HCT116 (cell line): ENCODE measurements around the gene NAXE. TPM values are rescaled to one million over a fixed set of nuclear protein-coding genes. Genes with fewer than 3 reads are reported as not detected.
A peak's percentile ranks its signal among the peaks of the same experiment; 100 is the strongest.

ENCODE experiments used
- ATAC-seq: fragments of 200-7000 bp; cut with Tn5 transposase; 2 replicates; pipeline ENCODE4 v1.9.1; 2020; ENCODE audit warnings: mild to moderate bottlenecking, moderate library complexity
- BruUV-seq: library from RNA; stranded (reverse); fragments of 400-500 nt; replicated peaks from 2 replicates; lab custom pipeline; 2021; lab: Mats Ljungman, UMichigan
- CTCF ChIA-PET: fragments of 300-600 bp; sonication (Branson Sonifier 250); formaldehyde crosslinking; loops from one replicate; lab custom pipeline; 2021; ENCODE audit warnings: antibody characterized with exemption; lab: Charles Lee
- POLR2A ChIA-PET: fragments of 300-600, 350-600 bp; sonication (Branson Sonifier 250); formaldehyde crosslinking; loops from one replicate; lab custom pipeline; 2021; ENCODE audit warnings: antibody characterized with exemption; lab: Charles Lee
- RAD21 ChIA-PET, 2 experiments: fragments of 300-600 bp; sonication (Branson Sonifier 250); formaldehyde crosslinking; loops; one replicate each; lab custom pipeline; 2023; ENCODE audit warnings: low total read pairs in 2 of 2; ENCODE audit not compliant: uncharacterized antibody in 2 of 2, unreplicated experiment in 2 of 2, low non-redundant PET in 1 of 2; lab: Charles Lee
- DNase-seq: peaks from one replicate; pipeline ENCODE4 v3.0.0-alpha.2; 2010; ENCODE audit warnings: low read depth, low spot score
- H2AFZ ChIP-seq: fragments of 200-600 bp; shearing (Covaris generic), sonication (generic); 2 replicates; pipeline ENCODE4 v1.6.1; 2017; ENCODE audit warnings: low read depth, mixed run types, mixed read lengths, antibody characterized with exemption, low read length; ENCODE audit not compliant: poor library complexity, severe bottlenecking
- H3K27ac ChIP-seq: 2 replicates; pipeline ENCODE4 v1.5.1; 2012; ENCODE audit warnings: low read depth, low read length
- H3K27me3 ChIP-seq: fragments of 200-600 bp; sonication (generic); 2 replicates; pipeline ENCODE4 v1.6.1; 2016; ENCODE audit warnings: mixed run types, low read length, mixed read lengths; ENCODE audit not compliant: insufficient read depth
- H3K36me3 ChIP-seq, 2 experiments: fragments of 200-500 bp in 1 of 2; fragments of 200-600 bp in 1 of 2; sonication (Bioruptor generic) in 1 of 2; sonication (generic) in 1 of 2; 2 replicates each; pipeline versions ENCODE4 v1.5.1 to v1.6.1; 2014 to 2016; ENCODE audit warnings: low read length in 2 of 2, inconsistent platforms in 1 of 2, mixed read lengths in 1 of 2, mixed run types in 1 of 2; ENCODE audit not compliant: insufficient read depth in 2 of 2, control insufficient read depth in 1 of 2
- H3K4me1 ChIP-seq, 2 experiments: fragments of 200-600 bp in 1 of 2; sonication (generic) in 1 of 2; 2 replicates each; pipeline versions ENCODE4 v1.5.1 to v1.6.1; 2012 to 2017; ENCODE audit warnings: low read length in 2 of 2, inconsistent platforms in 1 of 2, mild to moderate bottlenecking in 1 of 2, mixed read lengths in 1 of 2, mixed run types in 1 of 2, moderate library complexity in 1 of 2; ENCODE audit not compliant: insufficient read depth in 2 of 2, control insufficient read depth in 1 of 2
- H3K4me2 ChIP-seq: fragments of 200-600 bp; sonication (generic); 2 replicates; pipeline ENCODE4 v1.6.1; 2017; ENCODE audit warnings: mixed run types, low read length, mixed read lengths
- H3K4me3 ChIP-seq, 2 experiments: fragments of 200-600 bp in 1 of 2; sonication (generic) in 1 of 2; replicated peaks in 1 of 2; 2 replicates each; pipeline ENCODE4 v1.5.1; 2011 to 2016; ENCODE audit warnings: low read length in 2 of 2, control low read depth in 1 of 2, low read depth in 1 of 2, mild to moderate bottlenecking in 1 of 2, mixed read lengths in 1 of 2, mixed run types in 1 of 2
- H3K79me2 ChIP-seq: fragments of 200-600 bp; sonication (generic); 2 replicates; pipeline ENCODE4 v1.6.1; 2017; ENCODE audit warnings: mild to moderate bottlenecking, mixed run types, low read length, moderate library complexity, mixed read lengths; ENCODE audit not compliant: insufficient read depth
- H3K9ac ChIP-seq: fragments of 200-600 bp; sonication (generic); 2 replicates; pipeline ENCODE4 v1.6.1; 2016; ENCODE audit warnings: low read length, mixed read lengths
- H3K9me2 ChIP-seq: fragments of 200-600 bp; sonication (generic), shearing (Covaris generic); 2 replicates; pipeline ENCODE4 v1.6.1; 2017; ENCODE audit warnings: mixed run types, mild to moderate bottlenecking, moderate library complexity; ENCODE audit not compliant: insufficient read depth
- H3K9me3 ChIP-seq, 2 experiments: fragments of 200-500 bp in 1 of 2; fragments of 200-600 bp in 1 of 2; sonication (Bioruptor generic) in 1 of 2; sonication (generic) in 1 of 2; 2 replicates each; pipeline ENCODE4 v1.6.1; 2014 to 2017; ENCODE audit warnings: low read length in 2 of 2, mixed read lengths in 2 of 2, inconsistent platforms in 1 of 2, low read depth in 1 of 2, mild to moderate bottlenecking in 1 of 2, mixed run types in 1 of 2, moderate library complexity in 1 of 2; ENCODE audit not compliant: control insufficient read depth in 1 of 2, insufficient read depth in 1 of 2
- H4K20me1 ChIP-seq: fragments of 200-600 bp; sonication (generic), shearing (Covaris generic); 2 replicates; pipeline ENCODE4 v1.6.1; 2017; ENCODE audit warnings: mixed run types, mild to moderate bottlenecking, moderate library complexity; ENCODE audit not compliant: insufficient read depth
- ATF3 ChIP-seq: IDR thresholded peaks from 2 replicates; pipeline ENCODE4 v1.6.1; 2012
- CTCF ChIP-seq, 3 experiments: fragments of 200-600 bp in 1 of 3; sonication (generic) in 1 of 3; IDR thresholded peaks in 2 of 3; conservative IDR thresholded peaks in 1 of 3; 2 replicates each; pipeline ENCODE4 v1.5.1; 2012 to 2017; ENCODE audit warnings: low read depth in 2 of 3, low read length in 2 of 3, antibody characterized with exemption in 1 of 3, borderline replicate concordance in 1 of 3, control low read depth in 1 of 3, mild to moderate bottlenecking in 1 of 3, mixed read lengths in 1 of 3, mixed run types in 1 of 3, moderate library complexity in 1 of 3; ENCODE audit not compliant: insufficient read depth in 1 of 3
- ELF1 ChIP-seq: IDR thresholded peaks from 2 replicates; pipeline ENCODE4 v1.6.1; 2012; ENCODE audit warnings: low read depth, borderline replicate concordance
- EZH2phosphoT487 ChIP-seq: fragments of 200-600 bp; IDR thresholded peaks from 2 replicates; pipeline ENCODE4 v1.6.1; 2018; ENCODE audit warnings: antibody characterized with exemption, borderline replicate concordance
- SIN3A ChIP-seq: IDR thresholded peaks from 2 replicates; pipeline ENCODE4 v1.6.1; 2012; ENCODE audit warnings: low read depth
- YY1 ChIP-seq: IDR thresholded peaks from 2 replicates; pipeline ENCODE4 v1.6.1; 2011; ENCODE audit warnings: low read length, low read depth, moderate library complexity, mild to moderate bottlenecking; ENCODE audit not compliant: insufficient replicate concordance; ENCODE audit errors: extremely low read depth
- ZNF274 ChIP-seq: fragments of 200-500 bp; sonication (Bioruptor generic); IDR thresholded peaks from 2 replicates; pipeline ENCODE4 v1.6.1; 2014; ENCODE audit warnings: mild to moderate bottlenecking, low read depth, low read length, inconsistent platforms
- intact Hi-C: fragments of 100-400 bp; cut with micrococcal nuclease; formaldehyde crosslinking; loops from 2 replicates; pipeline ENCODE4 v1.10.0; 2022
- total RNA-seq: library from RNA; stranded (reverse); gene quantifications from one replicate; pipeline ENCODE4 v1.2.1, GENCODE V29; 2021; ENCODE audit not compliant: unreplicated experiment

Gene NAXE
- total RNA-seq, 1 experiment from 2014 or later: 139 TPM

GRCh38 chr1:156584813-156585212 lies 6.8 kb upstream of the NAXE start:
- DNase-seq: no peak

More at GRCh38 chr1:156584813-156585212, 6.8 kb upstream of the NAXE start:
- RAD21 ChIA-PET: no interaction called here
- Histone ChIP-seq H3K4me3 (no peak overlapping the region), H3K27me3 (no peaks in the 10 kb centered on the region), H3K9me2 (no peaks in the 10 kb centered on the region), H3K9ac (no peak overlapping the region), H4K20me1 (no peaks in the 10 kb centered on the region), H3K36me3 (no peaks in the 10 kb centered on the region), H3K4me1 (peaks cover 11 to 28% of the 10 kb centered on the region in 2 experiments), H3K9me3 (no peaks in the 10 kb centered on the region), H2AFZ (peak overlapping the region; percentile 97), H3K4me2 (peak overlapping the region; percentile 19; the same call in 1 of the 2 replicates), H3K27ac (no peak overlapping the region), H3K79me2 (no peaks in the 10 kb centered on the region)
- CTCF ChIA-PET: interaction anchor here (1.0 to 3.0 kb wide), 4 partner anchors 15 to 127 kb away, joined by 3 to 19 read pairs (median 4); no protein-coding TSS in a partner anchor
- TF ChIP-seq YY1 (no peak), ELF1 (no peak), ATF3 (no peak), SIN3A (no peak), CTCF (IDR thresholded peaks at IDR 0.05 in 2 of 3, conservative IDR thresholded peaks at IDR 0.05 in 1 of 3; ENCODE audit: borderline replicate concordance in 1 of 3, insufficient read depth in 1 of 3, low read depth in 2 of 3, low read length in 2 of 3) (peak in 2 of 3 experiments; percentile 61 to 72; a peak in 5 of 6 replicates), EZH2phosphoT487 (no peak), ZNF274 (no peak)
- ATAC-seq: peak; percentile 77
- POLR2A ChIA-PET: no interaction called here
- intact Hi-C loops: loop anchor here (1.0 to 2.0 kb wide), 2 partner anchors 23 to 128 kb away; no protein-coding TSS in a partner anchor
- BruUV-seq: no TSS peak
